Trophoblast cell (in vitro differentiated cells and primary cell): ENCODE measurements around the gene DGKD.

Source experiments
- DNase-seq, 2 donors: peaks; one replicate each; pipeline ENCODE4 v3.0.0-alpha.2; 2016
- H2AFZ ChIP-seq: 2 replicates; pipeline ENCODE4 v1.6.1; 2013; ENCODE audit warnings: low read length, moderate library complexity, mild to moderate bottlenecking; ENCODE audit not compliant: insufficient read depth, poor library complexity
- H2AK5ac ChIP-seq: 2 replicates; pipeline ENCODE4 v1.6.1; 2013; ENCODE audit warnings: mild to moderate bottlenecking, low read length
- H2BK120ac ChIP-seq: 2 replicates; pipeline ENCODE4 v1.6.1; 2013; ENCODE audit warnings: low read length, mild to moderate bottlenecking, moderate library complexity; ENCODE audit not compliant: insufficient read depth, poor library complexity
- H2BK12ac ChIP-seq: 2 replicates; pipeline ENCODE4 v1.6.1; 2013; ENCODE audit warnings: mild to moderate bottlenecking, low read length, moderate library complexity
- H2BK5ac ChIP-seq: 2 replicates; pipeline ENCODE4 v1.6.1; 2013; ENCODE audit warnings: low read length, low read depth, moderate library complexity, mild to moderate bottlenecking; ENCODE audit not compliant: poor library complexity
- H3K14ac ChIP-seq: 2 replicates; pipeline ENCODE4 v1.6.1; 2013; ENCODE audit warnings: mild to moderate bottlenecking, low read length
- H3K18ac ChIP-seq: 2 replicates; pipeline ENCODE4 v1.6.1; 2013; ENCODE audit warnings: mild to moderate bottlenecking, low read length
- H3K23ac ChIP-seq: 2 replicates; pipeline ENCODE4 v1.6.1; 2013; ENCODE audit warnings: low read length
- H3K27ac ChIP-seq: 2 replicates; pipeline ENCODE4 v1.5.1; 2013; ENCODE audit warnings: low read depth, mild to moderate bottlenecking, inconsistent platforms, low read length, moderate library complexity
- H3K27me3 ChIP-seq: 2 replicates; pipeline ENCODE4 v1.6.1; 2013; ENCODE audit warnings: inconsistent platforms, mild to moderate bottlenecking, low read length, moderate library complexity; ENCODE audit not compliant: insufficient read depth
- H3K36me3 ChIP-seq, 2 experiments: 1 replicate in 1 of 2; 2 replicates in 1 of 2; pipeline ENCODE4 v1.6.1; 2013; ENCODE audit warnings: low read length in 2 of 2, mild to moderate bottlenecking in 2 of 2, moderate library complexity in 1 of 2; ENCODE audit not compliant: insufficient read depth in 2 of 2, control insufficient read depth in 1 of 2
- H3K4ac ChIP-seq: 2 replicates; pipeline ENCODE4 v1.6.1; 2013; ENCODE audit warnings: low read depth, mild to moderate bottlenecking, low read length, moderate library complexity
- H3K4me1 ChIP-seq, 2 experiments: 1 replicate in 1 of 2; 2 replicates in 1 of 2; pipeline ENCODE4 v1.6.1; 2013; ENCODE audit warnings: low read length in 2 of 2, mild to moderate bottlenecking in 2 of 2, moderate library complexity in 1 of 2; ENCODE audit not compliant: insufficient read depth in 2 of 2, control insufficient read depth in 1 of 2
- H3K4me2 ChIP-seq: 2 replicates; pipeline ENCODE4 v1.6.1; 2013; ENCODE audit warnings: inconsistent platforms, mild to moderate bottlenecking, low read length, moderate library complexity
- H3K4me3 ChIP-seq: 2 replicates; pipeline ENCODE4 v1.5.1; 2013; ENCODE audit warnings: mild to moderate bottlenecking, low read depth, low read length, inconsistent platforms
- H3K79me1 ChIP-seq: one replicate; pipeline ENCODE4 v1.6.1; 2013; ENCODE audit warnings: low read length
- H3K79me2 ChIP-seq: 2 replicates; pipeline ENCODE4 v1.6.1; 2013; ENCODE audit warnings: low read length, mild to moderate bottlenecking; ENCODE audit not compliant: control insufficient read depth, insufficient read depth, poor library complexity
- H3K9ac ChIP-seq: 2 replicates; pipeline ENCODE4 v1.6.1; 2013; ENCODE audit warnings: mild to moderate bottlenecking, low read length
- H3K9me3 ChIP-seq: 2 replicates; pipeline ENCODE4 v1.6.1; 2013; ENCODE audit warnings: low read depth, mild to moderate bottlenecking, control low read depth, inconsistent platforms, low read length; ENCODE audit not compliant: insufficient read depth
- H4K12ac ChIP-seq: 2 replicates; pipeline ENCODE4 v1.6.1; 2013; ENCODE audit warnings: low read depth, mild to moderate bottlenecking, low read length, moderate library complexity
- H4K8ac ChIP-seq: 2 replicates; pipeline ENCODE4 v1.6.1; 2013; ENCODE audit warnings: low read depth, mild to moderate bottlenecking, low read length, moderate library complexity
- H4K91ac ChIP-seq: one replicate; pipeline ENCODE4 v1.6.1; 2013; ENCODE audit warnings: low read depth, mild to moderate bottlenecking, low read length, moderate library complexity
- WGBS: extraction: QIAGEN DNeasy Blood & Tissue Kit; methylation state at CpG from one replicate; pipeline ENCODE4 v1.1.7; 2013; ENCODE audit warnings: missing lambda C conversion rate; ENCODE audit not compliant: insufficient read length, insufficient coverage; ENCODE audit errors: extremely low coverage; 5-methylcytosine and 5-hydroxymethylcytosine counted together

The DGKD gene

DNA sequence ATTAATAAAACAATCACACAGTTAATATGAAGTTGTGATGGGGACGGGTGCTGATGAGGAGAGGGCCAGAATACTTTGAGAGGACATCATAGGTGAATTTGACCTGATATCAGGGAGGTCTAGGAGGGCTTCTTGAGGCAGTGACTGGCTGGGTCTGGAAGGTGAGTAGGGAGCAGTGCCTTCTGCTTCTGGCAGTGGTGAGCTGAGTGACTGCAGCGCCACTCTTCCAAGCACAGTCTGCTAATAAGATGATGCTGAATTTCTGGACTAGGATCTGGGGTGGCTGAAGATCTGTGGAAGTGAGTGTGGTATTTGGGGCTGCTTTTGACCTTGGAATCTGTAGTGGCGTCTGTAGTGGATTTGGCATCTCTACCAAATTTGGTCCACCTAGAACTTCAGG, 5.5 kb downstream of the DGKD start:
- DNase-seq: no peak
- no peak overlapping the region for H4K12ac ChIP-seq
- WGBS: no CpG with 5 or more reads among the region's 3 CpGs
- H2BK120ac ChIP-seq: peak overlapping the region; percentile 58
- peaks cover 13% of the 10 kb centered on the region for H3K79me1 ChIP-seq
- no peak overlapping the region for H3K9ac ChIP-seq
- H2BK5ac ChIP-seq: no peak overlapping the region
- H3K27ac ChIP-seq: no peak overlapping the region
- no peak overlapping the region for H2BK12ac ChIP-seq
- no peaks in the 10 kb centered on the region for H3K27me3 ChIP-seq
- no peak overlapping the region for H2AK5ac ChIP-seq
- no peaks in the 10 kb centered on the region for H3K9me3 ChIP-seq
- H4K8ac ChIP-seq: no peak overlapping the region
- no peak overlapping the region for H2AFZ ChIP-seq
- H3K4me3 ChIP-seq: no peak overlapping the region
- peaks cover 4% of the 10 kb centered on the region for H3K79me2 ChIP-seq
- peak overlapping the region; percentile 88 for H3K4ac ChIP-seq
- H3K36me3 ChIP-seq: no peaks in the 10 kb centered on the region
- H3K4me1 ChIP-seq: peaks cover 20 to 30% of the 10 kb centered on the region in 2 experiments
- H3K23ac ChIP-seq: no peak overlapping the region
- no peak overlapping the region for H3K4me2 ChIP-seq
- H3K14ac ChIP-seq: no peak overlapping the region
- no peak overlapping the region for H3K18ac ChIP-seq
- H4K91ac ChIP-seq: peak overlapping the region; percentile 45

DNA sequence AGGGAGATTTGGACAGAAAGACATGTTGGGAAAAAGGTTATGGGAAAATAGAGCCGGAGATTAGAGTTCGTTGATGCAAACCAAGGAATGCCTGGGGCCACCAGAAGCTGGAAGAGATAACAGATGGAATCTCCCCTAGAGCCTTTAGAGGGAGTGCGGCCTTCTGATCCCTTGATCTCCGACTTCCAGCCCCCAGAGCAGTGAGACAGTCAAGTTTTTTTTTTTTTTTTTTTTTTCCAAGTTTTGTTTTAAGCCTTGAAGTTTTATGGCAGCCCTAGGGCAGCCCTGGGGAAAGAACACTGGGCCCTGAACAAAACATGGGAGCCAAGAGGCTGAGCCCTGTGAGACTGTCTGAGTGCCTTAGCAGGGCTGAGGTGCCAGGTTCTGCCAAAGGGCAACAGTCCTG, 6.5 kb downstream of the DGKD start:
- H3K18ac ChIP-seq: no peak overlapping the region

DNA sequence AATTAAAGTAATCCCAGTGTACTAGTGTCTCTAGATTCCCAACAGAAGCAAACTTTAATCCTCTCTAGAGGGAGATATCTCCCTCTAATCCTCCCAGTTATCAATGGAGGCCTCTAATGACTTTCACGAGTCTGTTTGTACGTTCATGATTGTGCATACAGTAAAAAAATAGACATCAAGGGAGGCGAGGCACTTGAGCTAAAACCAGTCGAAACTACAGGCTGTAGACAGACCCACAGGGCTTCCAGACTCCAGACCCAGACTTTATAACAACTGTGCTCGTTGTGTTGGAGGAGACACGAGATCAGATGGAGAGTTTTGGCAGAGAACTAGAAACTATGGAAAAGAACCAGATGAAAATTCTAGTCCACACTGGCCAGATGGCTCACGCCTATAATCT, 7.0 kb downstream of the DGKD start:
- H3K14ac ChIP-seq: no peak overlapping the region
- peak overlapping the region; percentile 75 for H3K27ac ChIP-seq
- H3K4me3 ChIP-seq: no peak overlapping the region
- no peak overlapping the region for H4K8ac ChIP-seq
- no peak overlapping the region for H3K9ac ChIP-seq
- H4K91ac ChIP-seq: peak overlapping the region; percentile 45
- H3K9me3 ChIP-seq: no peaks in the 10 kb centered on the region
- H2BK5ac ChIP-seq: no peak overlapping the region
- peak overlapping the region; percentile 9 for H3K4me2 ChIP-seq
- no CpG with 5 or more reads among the region's 7 CpGs for WGBS
- no peak overlapping the region for H2BK12ac ChIP-seq
- H3K79me1 ChIP-seq: peaks cover 8% of the 10 kb centered on the region
- peaks cover 16 to 21% of the 10 kb centered on the region in 2 experiments for H3K4me1 ChIP-seq
- no peaks in the 10 kb centered on the region for H3K27me3 ChIP-seq
- H4K12ac ChIP-seq: no peak overlapping the region
- no peak overlapping the region for H3K4ac ChIP-seq
- H2AFZ ChIP-seq: no peak overlapping the region
- no peak overlapping the region for H2AK5ac ChIP-seq
- H3K23ac ChIP-seq: no peak overlapping the region
- DNase-seq: no peak
- peaks cover 2% of the 10 kb centered on the region for H3K79me2 ChIP-seq
- H2BK120ac ChIP-seq: no peak overlapping the region
- no peak overlapping the region for H3K18ac ChIP-seq
- no peaks in the 10 kb centered on the region for H3K36me3 ChIP-seq

More for the DNA sequence above, 6.5 kb downstream of the DGKD start:
- Histone ChIP-seq H3K27me3 (no peaks in the 10 kb centered on the region), H3K14ac (no peak overlapping the region), H2BK12ac (peak overlapping the region; percentile 46), H2BK120ac (no peak overlapping the region), H3K9me3 (no peaks in the 10 kb centered on the region), H3K36me3 (no peaks in the 10 kb centered on the region), H4K12ac (no peak overlapping the region), H2BK5ac (peak overlapping the region; percentile 50), H3K4ac (no peak overlapping the region), H3K23ac (no peak overlapping the region), H3K4me2 (peak overlapping the region; percentile 24), H4K8ac (peak overlapping the region; percentile 36), H3K4me3 (no peak overlapping the region), H2AFZ (no peak overlapping the region), H3K27ac (peak overlapping the region; percentile 75), H4K91ac (peak overlapping the region; percentile 45), H2AK5ac (no peak overlapping the region), H3K9ac (no peak overlapping the region), H3K79me2 (peaks cover 2% of the 10 kb centered on the region), H3K4me1 (peaks cover 16 to 24% of the 10 kb centered on the region in 2 experiments), H3K79me1 (peaks cover 13% of the 10 kb centered on the region)
- WGBS: no CpG with 5 or more reads among the region's 4 CpGs
- peak; percentile 74 to 78 for DNase-seq

DNA sequence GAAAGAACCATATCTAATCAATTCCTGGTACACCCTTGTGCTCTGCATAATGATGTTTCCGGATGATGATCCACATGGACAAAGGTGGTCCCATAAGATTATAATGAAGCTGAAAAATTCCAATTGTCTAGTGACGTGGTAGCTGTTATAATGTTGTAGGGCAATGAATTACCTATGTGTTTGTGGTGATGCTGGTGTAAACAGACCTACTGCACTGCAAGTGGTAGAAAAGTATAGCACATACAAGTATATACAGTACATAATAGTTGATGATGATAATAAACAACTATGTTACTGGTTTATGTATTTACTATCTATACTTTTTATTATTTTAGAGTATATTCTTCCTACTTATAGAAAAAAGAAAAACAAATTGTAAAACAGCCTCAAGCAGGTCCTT, 8.4 kb downstream of the DGKD start:
- H2AK5ac ChIP-seq: no peak overlapping the region
- no peaks in the 10 kb centered on the region for H3K27me3 ChIP-seq
- H2BK12ac ChIP-seq: no peak overlapping the region
- no peak overlapping the region for H3K4ac ChIP-seq
- DNase-seq: no peak
- no peak overlapping the region for H4K12ac ChIP-seq
- no peak overlapping the region for H3K27ac ChIP-seq
- peaks cover 2% of the 10 kb centered on the region for H3K79me2 ChIP-seq
- H3K4me3 ChIP-seq: no peak overlapping the region
- H3K9me3 ChIP-seq: no peaks in the 10 kb centered on the region
- H2BK120ac ChIP-seq: no peak overlapping the region
- H3K4me1 ChIP-seq: peaks cover 14 to 17% of the 10 kb centered on the region in 2 experiments
- H4K8ac ChIP-seq: no peak overlapping the region
- no peak overlapping the region for H3K14ac ChIP-seq
- H2BK5ac ChIP-seq: no peak overlapping the region
- H3K9ac ChIP-seq: no peak overlapping the region
- H3K79me1 ChIP-seq: peaks cover 5% of the 10 kb centered on the region
- H3K23ac ChIP-seq: no peak overlapping the region
- no peaks in the 10 kb centered on the region for H3K36me3 ChIP-seq
- no peak overlapping the region for H3K4me2 ChIP-seq
- no peak overlapping the region for H2AFZ ChIP-seq
- no peak overlapping the region for H4K91ac ChIP-seq
- no CpG with 5 or more reads among the region's 2 CpGs for WGBS
- no peak overlapping the region for H3K18ac ChIP-seq
